ENCODE results near the gene VPS16.

The VPS16 gene

DNA sequence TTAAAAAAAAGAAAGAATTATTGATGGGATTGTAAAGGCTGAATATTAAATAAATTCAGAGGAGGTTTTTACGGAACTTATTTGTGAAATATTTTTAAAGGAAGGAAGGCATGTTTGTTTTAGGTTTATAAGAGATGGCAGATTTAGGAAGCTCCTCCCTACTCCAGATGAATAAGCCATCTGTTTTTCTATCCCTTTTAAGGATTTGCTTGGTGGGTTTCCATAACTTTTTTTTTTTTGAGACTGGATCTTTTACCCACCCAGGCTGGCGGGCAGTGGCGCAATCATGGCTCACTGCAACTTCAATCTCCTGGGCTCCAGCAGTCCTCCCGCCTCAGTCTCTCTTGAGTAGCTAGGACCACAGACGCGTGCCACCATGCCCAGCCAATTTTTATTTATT is 63.1 kb downstream of the VPS16 start:
- no peak for DNase-seq

GRCh38 chr20:2907519-2907918 is 67.0 kb downstream of the VPS16 start:
- no peak for DNase-seq

GRCh38 chr20:2909953-2910352 is 69.4 kb downstream of the VPS16 start:
- no peak for DNase-seq

GRCh38 chr20:2911200-2911599 is 70.7 kb downstream of the VPS16 start:
- DNase-seq: no peak

- DNase-seq: peak in 1 of 2 donors; percentile 1
Observed at GRCh38 chr20:2914160-2914559, 73.6 kb downstream of the VPS16 start.
